A549 (cell line): ENCODE results near the gene USP15. TPM values are rescaled to one million over a fixed set of nuclear protein-coding genes. Genes with fewer than 3 reads are reported as not detected.

ENCODE experiments used
- ATAC-seq, 2 experiments: fragments of 200-7000 bp in 1 of 2; fragments of >200 bp in 1 of 2; cut with Nextera tagmentation in 1 of 2; cut with Tn5 transposase in 1 of 2; 3 replicates each; pipeline versions ENCODE4 v1.8.0 to v1.9.1; 2018 to 2020; ENCODE audit warnings: mild to moderate bottlenecking in 1 of 2, moderate library complexity in 1 of 2
- CTCF ChIA-PET: fragments of 300-600 bp; sonication (Branson Sonifier 250); formaldehyde crosslinking; extraction: SDS; loops from one replicate; lab custom pipeline; 2021; ENCODE audit warnings: antibody characterized with exemption, inconsistent platforms; lab: Yijun Ruan, JAX
- POLR2A ChIA-PET: fragments of 350-600 bp; formaldehyde crosslinking; extraction: SDS; loops from one replicate; lab custom pipeline; 2021; ENCODE audit warnings: antibody characterized with exemption, inconsistent platforms; lab: Yijun Ruan, JAX
- DNase-seq, 2 experiments: peaks; one replicate each; pipeline versions ENCODE4 v3.0.0 to v3.0.0-alpha.2; 2011 to 2016; ENCODE audit warnings: low read depth in 1 of 2, low spot score in 1 of 2
- FAIRE-seq: peaks from 2 replicates; lab custom pipeline; 2011; peaks lifted over from hg19 to GRCh38; lab: Jason Lieb, UNC
- H3K27ac ChIP-seq, 2 experiments: fragments of >200 bp; sonication (Bioruptor Twin); formaldehyde crosslinking; 3 replicates each; pipeline ENCODE4 v1.5.1; 2016 to 2017
- H3K4me1 ChIP-seq: fragments of >200 bp; sonication (Bioruptor Twin); formaldehyde crosslinking; 3 replicates; pipeline ENCODE4 v1.6.1; 2016
- H3K4me2 ChIP-seq: fragments of >200 bp; sonication (Bioruptor Twin); formaldehyde crosslinking; 3 replicates; pipeline ENCODE4 v1.6.1; 2016
- H3K4me3 ChIP-seq: fragments of >200 bp; sonication (Bioruptor Twin); formaldehyde crosslinking; 3 replicates; pipeline ENCODE4 v1.5.1; 2016
- H3K9me3 ChIP-seq: fragments of >200 bp; sonication (Bioruptor Twin); formaldehyde crosslinking; 3 replicates; pipeline ENCODE4 v1.6.1; 2016
- CHD2 ChIP-seq: fragments of 150-350 bp; IDR thresholded peaks from 2 replicates; pipeline ENCODE4 v1.6.1; 2014; ENCODE audit warnings: low read length; ENCODE audit not compliant: partially characterized antibody
- EHF ChIP-seq: fragments of 250-450 bp; sonication (Bioruptor Pico); IDR thresholded peaks from 2 replicates; pipeline ENCODE4 v1.5.0; 2020; ENCODE audit warnings: mild to moderate bottlenecking
- EHMT2 ChIP-seq: fragments of 200-600 bp; sonication (generic); IDR thresholded peaks from 2 replicates; pipeline ENCODE4 v1.6.1; 2016; ENCODE audit warnings: antibody characterized with exemption, low read depth, mild to moderate bottlenecking, moderate library complexity
- ESRRA ChIP-seq: fragments of 150-350 bp; IDR thresholded peaks from 2 replicates; pipeline ENCODE4 v1.6.1; 2014; ENCODE audit warnings: mild to moderate bottlenecking, low read length, borderline replicate concordance
- GATA3 ChIP-seq: IDR thresholded peaks from 2 replicates; pipeline ENCODE4 v1.6.1; 2012; ENCODE audit warnings: borderline replicate concordance
- HOXA7 ChIP-seq: fragments of 250-450 bp; sonication (Bioruptor Pico); IDR thresholded peaks from 2 replicates; pipeline ENCODE4 v1.5.0; 2020; ENCODE audit warnings: mild to moderate bottlenecking, moderate library complexity
- JUN ChIP-seq, 2 experiments: fragments of >200 bp; sonication (Bioruptor Twin); formaldehyde crosslinking; IDR thresholded peaks; 2 replicates in 1 of 2; 3 replicates in 1 of 2; pipeline ENCODE4 v1.6.1; 2016 to 2017
- JUNB ChIP-seq: fragments of >200 bp; sonication (Bioruptor Twin); formaldehyde crosslinking; IDR thresholded peaks from 2 replicates; pipeline ENCODE4 v1.6.1; 2016
- MAZ ChIP-seq: fragments of 150-350 bp; IDR thresholded peaks from 2 replicates; pipeline ENCODE4 v1.6.1; 2014; ENCODE audit warnings: antibody characterized with exemption, low read depth, low read length, borderline replicate concordance
- MYC ChIP-seq: IDR thresholded peaks from 2 replicates; pipeline ENCODE4 v1.6.1; 2012; ENCODE audit warnings: mild to moderate bottlenecking, inconsistent platforms, low read length, improper control_type of control experiment, borderline replicate concordance
- NFE2L2 ChIP-seq: fragments of 150-350 bp; conservative IDR thresholded peaks from 2 replicates; pipeline ENCODE4 v1.6.1; 2014; ENCODE audit warnings: low read length
- RARB ChIP-seq: fragments of 250-450 bp; sonication (Bioruptor Pico); IDR thresholded peaks from 2 replicates; pipeline ENCODE4 v1.8.0; 2021; ENCODE audit warnings: mild to moderate bottlenecking, moderate library complexity
- RNF2 ChIP-seq: fragments of 200-600 bp; sonication (generic); IDR thresholded peaks from 2 replicates; pipeline ENCODE4 v1.6.1; 2016; ENCODE audit warnings: low read depth, mild to moderate bottlenecking, antibody characterized with exemption, moderate library complexity, borderline replicate concordance
- SREBF2 ChIP-seq: fragments of 450-650 bp; IDR thresholded peaks from 2 replicates; pipeline ENCODE4 v1.6.1; 2014; ENCODE audit warnings: mild to moderate bottlenecking, moderate library complexity
- ZFP36 ChIP-seq: fragments of 450-650 bp; IDR thresholded peaks from 2 replicates; pipeline ENCODE4 v1.6.1; 2014; ENCODE audit warnings: borderline replicate concordance; ENCODE audit not compliant: partially characterized antibody
- ZNF302 ChIP-seq: fragments of 250-450 bp; sonication (Bioruptor Pico); IDR thresholded peaks from 2 replicates; pipeline ENCODE4 v1.9.0; 2021; ENCODE audit warnings: inconsistent platforms, mild to moderate bottlenecking, moderate library complexity
- ZSCAN20 ChIP-seq: fragments of 250-450 bp; sonication (Bioruptor Pico); IDR thresholded peaks from 2 replicates; pipeline ENCODE4 v1.8.0; 2022; ENCODE audit warnings: mild to moderate bottlenecking, moderate library complexity
- WGBS: methylation state at CpG from one replicate; pipeline ENCODE4 v1.1.6; 2017; ENCODE audit errors: missing lambda C conversion rate; 5-methylcytosine and 5-hydroxymethylcytosine counted together
- polyA plus RNA-seq, 4 experiments: library from polyadenylated mRNA; depleted of rRNA in 3 of 4; stranded (reverse); fragments of >200 nt; fragmentation: RNase III in 1 of 4; extraction: RNeasy Plus Mini Kit Qiagen cat#74134 plus additional on column Dnase treatment in 1 of 4; gene quantifications; 2 replicates in 3 of 4; 3 replicates in 1 of 4; pipeline ENCODE4 v1.2.3, GENCODE V29; 2011 to 2017
- TF ChIP-seq, protein P1 (sequence below): fragments of 450-650 bp; IDR thresholded peaks from 2 replicates; pipeline ENCODE4 v1.6.1; 2014; ENCODE audit warnings: antibody characterized with exemption
- TF ChIP-seq, protein P2 (sequence below): fragments of 250-450 bp; sonication (Bioruptor Pico); IDR thresholded peaks from 2 replicates; pipeline ENCODE4 v1.5.0; 2021; ENCODE audit warnings: mild to moderate bottlenecking, moderate library complexity, borderline replicate concordance
- TF ChIP-seq, protein P3 (sequence below): fragments of 150-350 bp; IDR thresholded peaks from 2 replicates; pipeline ENCODE4 v1.6.1; 2014; ENCODE audit warnings: low read depth, mild to moderate bottlenecking, low read length
- TF ChIP-seq, protein P4 (sequence below): fragments of >200 bp; sonication (Bioruptor Twin); formaldehyde crosslinking; IDR thresholded peaks from 2 replicates; pipeline ENCODE4 v1.6.1; 2016

Gene USP15
- polyA plus RNA-seq, 2 of the 4 experiments (the other 2 are of a cell fraction), result 30.4 to 67.6 TPM

DNA sequence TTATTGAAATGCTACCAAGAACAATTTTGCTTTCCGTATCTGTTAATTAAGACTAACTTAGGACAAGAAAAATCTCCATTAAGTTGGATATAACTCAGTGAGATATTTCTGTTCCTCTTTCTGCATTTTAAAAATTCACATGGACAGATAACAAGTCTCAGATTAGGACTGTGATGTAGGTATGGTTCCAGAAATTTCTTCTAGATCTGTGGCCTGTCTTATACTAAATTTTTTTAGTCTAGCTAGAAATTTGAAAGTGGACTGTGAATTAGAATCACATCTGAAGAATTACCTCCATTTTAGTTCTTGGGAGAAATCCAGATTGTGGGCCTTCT, 41.6 kb downstream of the USP15 start:
- H3K9me3 ChIP-seq, result peaks cover 16% of the 10 kb centered on the region
- WGBS, result 89% methylated on average over 1 of the region's 1 CpG
- no peak for DNase-seq
- TF ChIP-seq GATA3 (no peak), ZNF302 (no peak), EHMT2 (no peak), JUNB (no peak), ZSCAN20 (CRISPR knock-in tag) (no peak), ZFP36 (no peak), RNF2 (no peak), EHF (CRISPR knock-in tag) (no peak), NFE2L2 (no peak), ESRRA (no peak), HOXA7 (CRISPR knock-in tag) (no peak), SREBF2 (no peak), RARB (CRISPR knock-in tag) (no peak)
- TF ChIP-seq, protein P1, sequence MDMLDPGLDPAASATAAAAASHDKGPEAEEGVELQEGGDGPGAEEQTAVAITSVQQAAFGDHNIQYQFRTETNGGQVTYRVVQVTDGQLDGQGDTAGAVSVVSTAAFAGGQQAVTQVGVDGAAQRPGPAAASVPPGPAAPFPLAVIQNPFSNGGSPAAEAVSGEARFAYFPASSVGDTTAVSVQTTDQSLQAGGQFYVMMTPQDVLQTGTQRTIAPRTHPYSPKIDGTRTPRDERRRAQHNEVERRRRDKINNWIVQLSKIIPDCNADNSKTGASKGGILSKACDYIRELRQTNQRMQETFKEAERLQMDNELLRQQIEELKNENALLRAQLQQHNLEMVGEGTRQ, result no peak
- TF ChIP-seq, protein P2, sequence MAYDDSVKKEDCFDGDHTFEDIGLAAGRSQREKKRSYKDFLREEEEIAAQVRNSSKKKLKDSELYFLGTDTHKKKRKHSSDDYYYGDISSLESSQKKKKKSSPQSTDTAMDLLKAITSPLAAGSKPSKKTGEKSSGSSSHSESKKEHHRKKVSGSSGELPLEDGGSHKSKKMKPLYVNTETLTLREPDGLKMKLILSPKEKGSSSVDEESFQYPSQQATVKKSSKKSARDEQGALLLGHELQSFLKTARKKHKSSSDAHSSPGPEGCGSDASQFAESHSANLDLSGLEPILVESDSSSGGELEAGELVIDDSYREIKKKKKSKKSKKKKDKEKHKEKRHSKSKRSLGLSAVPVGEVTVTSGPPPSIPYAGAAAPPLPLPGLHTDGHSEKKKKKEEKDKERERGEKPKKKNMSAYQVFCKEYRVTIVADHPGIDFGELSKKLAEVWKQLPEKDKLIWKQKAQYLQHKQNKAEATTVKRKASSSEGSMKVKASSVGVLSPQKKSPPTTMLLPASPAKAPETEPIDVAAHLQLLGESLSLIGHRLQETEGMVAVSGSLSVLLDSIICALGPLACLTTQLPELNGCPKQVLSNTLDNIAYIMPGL, result no peak
- TF ChIP-seq, protein P3, sequence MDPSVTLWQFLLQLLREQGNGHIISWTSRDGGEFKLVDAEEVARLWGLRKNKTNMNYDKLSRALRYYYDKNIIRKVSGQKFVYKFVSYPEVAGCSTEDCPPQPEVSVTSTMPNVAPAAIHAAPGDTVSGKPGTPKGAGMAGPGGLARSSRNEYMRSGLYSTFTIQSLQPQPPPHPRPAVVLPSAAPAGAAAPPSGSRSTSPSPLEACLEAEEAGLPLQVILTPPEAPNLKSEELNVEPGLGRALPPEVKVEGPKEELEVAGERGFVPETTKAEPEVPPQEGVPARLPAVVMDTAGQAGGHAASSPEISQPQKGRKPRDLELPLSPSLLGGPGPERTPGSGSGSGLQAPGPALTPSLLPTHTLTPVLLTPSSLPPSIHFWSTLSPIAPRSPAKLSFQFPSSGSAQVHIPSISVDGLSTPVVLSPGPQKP, result no peak
- TF ChIP-seq, all 56 proteins: peak for 0
- H3K4me3 ChIP-seq, result no peak overlapping the region
- H3K27ac ChIP-seq, result no peak overlapping the region
- ATAC-seq (no peak), FAIRE-seq (no peak)
- H3K4me1 ChIP-seq, result no peaks in the 10 kb centered on the region
- POLR2A ChIA-PET, result no interaction called here
- H3K4me2 ChIP-seq, result no peak overlapping the region
- CTCF ChIA-PET, result no interaction called here

DNA sequence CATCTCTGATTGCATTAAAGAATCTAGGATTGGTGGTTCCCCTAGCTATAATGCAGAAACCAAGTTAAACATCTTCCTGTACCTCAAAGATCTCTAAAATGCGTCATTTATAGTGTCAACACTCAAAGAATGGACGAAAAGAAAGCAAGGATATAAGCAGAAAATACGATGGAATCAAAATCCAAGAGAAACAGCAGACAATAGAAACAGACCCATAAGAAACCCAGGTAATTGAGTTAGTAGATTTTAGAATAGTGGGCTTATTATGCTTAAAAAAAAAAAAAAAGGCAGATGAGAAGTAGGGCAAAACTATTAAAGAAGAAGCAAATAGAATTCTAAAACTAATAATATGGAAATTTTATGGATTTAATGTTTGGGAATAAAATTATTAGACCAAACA, 44.4 kb downstream of the USP15 start:
- no peak for ATAC-seq

More for the DNA sequence above, 44.4 kb downstream of the USP15 start:
- WGBS, result 95% methylated on average over 3 of the region's 3 CpGs
- Histone ChIP-seq H3K4me3 (no peak overlapping the region), H3K9me3 (peaks cover 16% of the 10 kb centered on the region), H3K4me2 (no peak overlapping the region), H3K4me1 (no peaks in the 10 kb centered on the region), H3K27ac (no peak overlapping the region)
- FAIRE-seq (no peak), DNase-seq (no peak)
- ChIA-PET POLR2A (no interaction called here), CTCF (interaction anchor here (0.7 kb wide), 1 partner anchor 134 kb away, joined by 3 read pairs; no protein-coding TSS in a partner anchor)
- TF ChIP-seq MYC (no peak), SREBF2 (no peak), EHMT2 (no peak), GATA3 (no peak), MAZ (no peak), JUN (IDR thresholded peaks at IDR 0.05) (no peak), CHD2 (no peak), JUNB (no peak)
- TF ChIP-seq, protein P1, result no peak
- TF ChIP-seq, protein P4, sequence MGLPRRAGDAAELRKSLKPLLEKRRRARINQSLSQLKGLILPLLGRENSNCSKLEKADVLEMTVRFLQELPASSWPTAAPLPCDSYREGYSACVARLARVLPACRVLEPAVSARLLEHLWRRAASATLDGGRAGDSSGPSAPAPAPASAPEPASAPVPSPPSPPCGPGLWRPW, result no peak
